Breast epithelium (tissue), 4 donors: Measurements from ENCODE around the gene P3H1. TPM values are rescaled to one million over a fixed set of nuclear protein-coding genes. Genes with fewer than 3 reads are reported as not detected.

Experiments used
- DNase-seq, 2 donors: peaks; one replicate each; pipeline ENCODE4 v3.0.0-alpha.2; 2019; ENCODE audit warnings: low spot score in 2 of 2
- H3K27ac ChIP-seq, 2 donors: fragments of 200-600 bp; sonication (generic) in 1 of 2; one replicate each; pipeline ENCODE4 v1.5.1; 2016 to 2019; ENCODE audit warnings: mild to moderate bottlenecking in 1 of 2
- H3K27me3 ChIP-seq, 2 donors: fragments of 200-600 bp; sonication (generic) in 1 of 2; one replicate each; pipeline versions ENCODE4 v1.5.1 to v1.6.0; 2017 to 2019; ENCODE audit warnings: control low read depth in 1 of 2, mild to moderate bottlenecking in 1 of 2
- H3K36me3 ChIP-seq: fragments of 200-600 bp; one replicate; pipeline ENCODE4 v1.5.1; 2019
- H3K4me1 ChIP-seq, 2 donors: fragments of 200-600 bp; sonication (generic); one replicate each; pipeline ENCODE4 v1.5.1; 2016 to 2019; ENCODE audit warnings: control low read depth in 1 of 2
- H3K4me3 ChIP-seq, 3 donors: fragments of 200-600 bp; sonication (generic); 1 replicate in 2 of 3; 2 replicates in 1 of 3; pipeline ENCODE4 v1.5.1; 2016 to 2019; ENCODE audit warnings: mild to moderate bottlenecking in 3 of 3, moderate library complexity in 2 of 3
- H3K9me3 ChIP-seq, 2 donors: fragments of 200-600 bp; sonication (generic) in 1 of 2; one replicate each; pipeline ENCODE4 v1.5.1; 2016 to 2019; ENCODE audit warnings: control low read depth in 1 of 2
- POLR2A ChIP-seq: fragments of 450-650 bp; IDR thresholded peaks from one replicate; pipeline ENCODE4 v1.6.1; 2016; ENCODE audit warnings: antibody characterized with exemption, mild to moderate bottlenecking, moderate library complexity
- POLR2AphosphoS5 ChIP-seq, 3 donors: sonication (generic); formaldehyde crosslinking; IDR thresholded peaks; one replicate each; pipeline ENCODE4 v1.6.1; 2017; ENCODE audit warnings: antibody characterized with exemption in 3 of 3
- intact Hi-C: fragments of 100-400 bp; cut with DNase I; formaldehyde crosslinking; loops from one replicate; pipeline ENCODE4 v1.15.1; 2023; ENCODE audit warnings: low total_unique reads
- total RNA-seq, 3 donors: library from RNA; depleted of rRNA; stranded (reverse); fragments of >200 nt; gene quantifications; one replicate each; pipeline ENCODE4 v1.1.0, GENCODE V29; 2016
- TF ChIP-seq, protein P1 (sequence below), 3 donors: fragments of 450-650 bp; IDR thresholded peaks; one replicate each; pipeline ENCODE4 v1.5.1; 2016 to 2017; ENCODE audit warnings: antibody characterized with exemption in 3 of 3, mild to moderate bottlenecking in 3 of 3, moderate library complexity in 3 of 3

P3H1 gene
- total RNA-seq, 3 donors from 2014 or later: 23.1 to 34.9 (median 34.4) TPM

DNA sequence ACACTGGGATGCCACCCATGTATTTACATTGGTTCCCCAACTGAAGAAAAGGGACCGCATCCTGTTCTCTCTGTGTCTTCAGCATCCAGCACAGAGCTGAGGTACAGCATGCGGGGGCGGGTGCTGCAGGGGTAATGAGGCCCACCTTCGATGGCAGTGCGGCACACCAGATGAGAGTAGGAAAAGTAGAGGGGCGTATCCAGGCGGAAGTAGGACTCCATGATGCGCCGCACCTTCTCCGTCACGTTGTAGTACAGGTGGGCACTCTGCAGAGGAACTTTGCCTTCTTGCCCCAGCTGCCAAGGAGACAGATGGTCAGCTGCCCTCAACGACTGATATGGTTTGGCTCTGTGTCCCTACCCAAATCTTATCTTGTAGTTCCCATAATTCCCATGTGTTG lies 16.8 kb downstream of the P3H1 start:
- Histone ChIP-seq H3K4me1 (no peaks in the 10 kb centered on the region), H3K27me3 (no peaks in the 10 kb centered on the region), H3K9me3 (no peaks in the 10 kb centered on the region), H3K27ac (no peak overlapping the region), H3K4me3 (no peak overlapping the region), H3K36me3 (peaks cover 4% of the 10 kb centered on the region)
- no peak for DNase-seq
- TF ChIP-seq, protein P1, sequence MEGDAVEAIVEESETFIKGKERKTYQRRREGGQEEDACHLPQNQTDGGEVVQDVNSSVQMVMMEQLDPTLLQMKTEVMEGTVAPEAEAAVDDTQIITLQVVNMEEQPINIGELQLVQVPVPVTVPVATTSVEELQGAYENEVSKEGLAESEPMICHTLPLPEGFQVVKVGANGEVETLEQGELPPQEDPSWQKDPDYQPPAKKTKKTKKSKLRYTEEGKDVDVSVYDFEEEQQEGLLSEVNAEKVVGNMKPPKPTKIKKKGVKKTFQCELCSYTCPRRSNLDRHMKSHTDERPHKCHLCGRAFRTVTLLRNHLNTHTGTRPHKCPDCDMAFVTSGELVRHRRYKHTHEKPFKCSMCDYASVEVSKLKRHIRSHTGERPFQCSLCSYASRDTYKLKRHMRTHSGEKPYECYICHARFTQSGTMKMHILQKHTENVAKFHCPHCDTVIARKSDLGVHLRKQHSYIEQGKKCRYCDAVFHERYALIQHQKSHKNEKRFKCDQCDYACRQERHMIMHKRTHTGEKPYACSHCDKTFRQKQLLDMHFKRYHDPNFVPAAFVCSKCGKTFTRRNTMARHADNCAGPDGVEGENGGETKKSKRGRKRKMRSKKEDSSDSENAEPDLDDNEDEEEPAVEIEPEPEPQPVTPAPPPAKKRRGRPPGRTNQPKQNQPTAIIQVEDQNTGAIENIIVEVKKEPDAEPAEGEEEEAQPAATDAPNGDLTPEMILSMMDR (IDR thresholded peaks at IDR 0.05): no peak
- no peak for TF ChIP-seq POLR2A
- TF ChIP-seq POLR2AphosphoS5 (IDR thresholded peaks at IDR 0.05): no peak
- intact Hi-C loops: no loop called here

DNA sequence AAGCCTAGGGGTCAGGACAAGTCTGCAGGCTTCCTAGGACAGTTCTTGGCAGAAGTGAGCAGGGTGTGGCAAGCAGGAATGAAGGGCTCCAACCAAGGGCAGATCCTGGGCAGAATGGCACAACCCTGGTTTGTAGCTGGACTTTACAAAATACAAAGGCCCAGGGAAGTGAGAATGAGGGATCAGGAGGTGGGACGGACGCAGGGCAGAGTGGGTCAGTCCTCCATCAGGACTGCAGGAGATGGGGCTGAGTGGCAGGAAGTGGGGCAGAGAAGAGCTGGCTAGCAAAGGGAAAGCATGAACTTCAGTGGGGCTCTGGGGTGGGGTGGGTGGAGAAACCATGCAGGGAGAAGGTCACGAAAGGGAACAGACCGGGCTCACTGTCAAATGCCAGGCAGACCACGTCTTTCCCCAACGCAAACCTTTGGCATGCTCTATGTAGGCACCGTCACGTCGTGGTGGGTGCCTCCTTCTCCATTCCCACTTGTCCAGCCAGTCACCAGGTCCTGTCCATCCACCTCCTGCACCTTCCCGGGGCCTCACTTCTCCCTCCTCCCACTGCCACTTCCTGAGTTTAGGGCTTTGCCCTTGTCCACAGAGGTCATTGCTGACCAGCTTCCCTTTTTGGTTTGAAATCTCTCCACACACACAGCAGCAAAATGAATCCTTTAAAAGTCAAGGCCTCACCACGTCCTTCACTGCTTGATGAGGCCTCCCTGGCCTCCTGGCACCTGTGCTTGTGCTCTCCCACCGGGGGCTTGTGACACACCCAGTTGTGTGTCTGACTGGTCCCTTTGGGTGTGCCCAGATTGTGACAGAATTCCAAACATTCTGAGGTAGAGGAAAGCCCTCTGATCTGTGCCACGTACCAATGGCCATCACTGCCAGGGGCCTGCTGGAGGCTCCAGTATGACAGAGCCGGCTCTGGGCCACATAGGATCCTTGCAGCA lies 18.1 kb downstream of the P3H1 start:
- intact Hi-C loops: no loop called here
- H3K9me3 ChIP-seq: no peaks in the 10 kb centered on the region
- TF ChIP-seq, protein P1 (IDR thresholded peaks at IDR 0.05): no peak
- TF ChIP-seq POLR2AphosphoS5 (IDR thresholded peaks at IDR 0.05) (no peak), POLR2A (no peak)
- H3K27me3 ChIP-seq: no peaks in the 10 kb centered on the region
- H3K36me3 ChIP-seq: peaks cover 4% of the 10 kb centered on the region
- no peak overlapping the region for H3K4me3 ChIP-seq
- H3K4me1 ChIP-seq: no peaks in the 10 kb centered on the region
- no peak for DNase-seq
- H3K27ac ChIP-seq: no peak overlapping the region

DNA sequence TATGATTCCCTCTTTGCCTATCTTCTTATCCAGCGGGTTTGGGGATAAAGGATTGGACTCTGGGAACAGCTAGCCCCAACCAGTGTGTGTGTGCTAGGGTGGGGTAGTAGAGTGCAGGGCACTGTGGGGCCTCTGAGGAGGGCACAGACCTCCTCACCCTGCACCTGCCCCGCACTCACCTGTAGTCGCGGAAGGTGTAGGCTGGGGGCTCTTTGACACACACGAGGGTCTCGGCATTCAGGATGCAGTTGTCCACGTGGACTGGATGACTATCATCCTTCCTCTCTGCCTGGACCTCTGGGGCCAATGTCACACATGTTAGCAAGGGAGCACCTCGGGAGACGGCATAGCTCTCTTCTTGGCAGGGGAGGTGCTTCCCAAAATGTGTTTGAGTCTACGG lies 18.8 kb downstream of the P3H1 start:
- Histone ChIP-seq H3K9me3 (no peaks in the 10 kb centered on the region), H3K27me3 (no peaks in the 10 kb centered on the region), H3K4me3 (no peak overlapping the region), H3K27ac (no peak overlapping the region), H3K36me3 (peaks cover 4% of the 10 kb centered on the region), H3K4me1 (no peaks in the 10 kb centered on the region)
- no peak for TF ChIP-seq POLR2AphosphoS5 (IDR thresholded peaks at IDR 0.05)
- TF ChIP-seq, protein P1 (IDR thresholded peaks at IDR 0.05): no peak
- no peak for TF ChIP-seq POLR2A
- no peak for DNase-seq
- intact Hi-C loops: no loop called here

DNA sequence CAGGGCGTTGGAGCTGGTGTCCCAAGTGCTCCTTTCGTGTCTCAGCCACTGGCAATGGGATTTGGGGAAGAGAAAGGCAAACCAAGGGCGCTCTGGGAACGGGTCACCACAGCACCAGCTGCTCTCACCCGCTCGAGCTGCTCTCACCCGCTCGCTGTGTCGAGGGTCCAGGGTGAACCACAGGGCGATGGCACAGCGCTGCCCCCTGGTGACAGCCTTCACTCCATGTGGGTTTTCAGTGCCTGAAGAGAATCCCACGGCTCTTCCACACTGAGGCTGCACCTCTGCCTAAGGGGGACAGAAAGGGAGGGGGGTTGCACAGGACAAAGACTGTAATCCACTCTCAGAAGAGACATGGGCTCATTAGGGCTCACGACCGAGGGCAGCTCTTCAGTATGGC lies 19.7 kb downstream of the P3H1 start:
- Histone ChIP-seq H3K9me3 (no peaks in the 10 kb centered on the region), H3K36me3 (peaks cover 2% of the 10 kb centered on the region), H3K27me3 (no peaks in the 10 kb centered on the region), H3K4me3 (no peak overlapping the region), H3K4me1 (no peaks in the 10 kb centered on the region), H3K27ac (no peak overlapping the region)
- intact Hi-C loops: no loop called here
- TF ChIP-seq POLR2A: no peak
- TF ChIP-seq, protein P1 (IDR thresholded peaks at IDR 0.05): peak in 2 of 3 donors; percentile 33 to 51
- DNase-seq: no peak

GRCh38 chr1:42746436-42747105 lies 20.3 kb downstream of the P3H1 start:
- TF ChIP-seq POLR2A: no peak
- TF ChIP-seq, protein P1 (IDR thresholded peaks at IDR 0.05): no peak
- TF ChIP-seq POLR2AphosphoS5 (IDR thresholded peaks at IDR 0.05): no peak
- intact Hi-C loops: no loop called here
- DNase-seq: no peak
- H3K4me1 ChIP-seq: no peaks in the 10 kb centered on the region
- no peaks in the 10 kb centered on the region for H3K36me3 ChIP-seq
- no peaks in the 10 kb centered on the region for H3K27me3 ChIP-seq
- H3K4me3 ChIP-seq: no peak overlapping the region
- no peaks in the 10 kb centered on the region for H3K9me3 ChIP-seq
- no peak overlapping the region for H3K27ac ChIP-seq
